WTC11 (cell line): ENCODE data around the gene ANKRD9. TPM values are rescaled to one million over a fixed set of nuclear protein-coding genes. Genes with fewer than 3 reads are reported as not detected.

Source experiments
- ATAC-seq: fragments of 200-7000 bp; cut with Tn5 transposase; 2 replicates; pipeline ENCODE4 v1.10.0; 2021; ENCODE audit warnings: mild to moderate bottlenecking, moderate library complexity
- CTCF ChIA-PET: fragments of 300-600 bp; sonication (Branson Sonifier 250); formaldehyde crosslinking; loops from one replicate; lab custom pipeline; 2021; ENCODE audit warnings: antibody characterized with exemption; lab: Charles Lee
- POLR2A ChIA-PET: fragments of 350-600 bp; sonication (Branson Sonifier 250); formaldehyde crosslinking; loops from one replicate; lab custom pipeline; 2021; ENCODE audit warnings: antibody characterized with exemption; lab: Charles Lee
- DNase-seq: peaks from one replicate; pipeline ENCODE4 v3.0.0; 2021; ENCODE audit warnings: low spot score
- H3K27ac Mint-ChIP-seq: 2 replicates; pipeline ENCODE4 v1.8.0; 2021; ENCODE audit warnings: mixed read lengths
- H3K27me3 Mint-ChIP-seq: 2 replicates; pipeline ENCODE4 v1.8.0; 2021; ENCODE audit warnings: low read depth, mild to moderate bottlenecking, moderate library complexity, mixed read lengths
- H3K36me3 Mint-ChIP-seq: 2 replicates; pipeline ENCODE4 v1.8.0; 2021; ENCODE audit warnings: mixed read lengths
- H3K4me1 Mint-ChIP-seq: 2 replicates; pipeline ENCODE4 v1.8.0; 2022; ENCODE audit warnings: mixed read lengths
- H3K4me3 Mint-ChIP-seq: 2 replicates; pipeline ENCODE4 v1.8.0; 2021; ENCODE audit warnings: mild to moderate bottlenecking, moderate library complexity, mixed read lengths
- H3K9me3 Mint-ChIP-seq: 2 replicates; pipeline ENCODE4 v1.8.0; 2021; ENCODE audit warnings: mixed read lengths
- ATF1 ChIP-seq: sonication (generic); formaldehyde crosslinking; IDR thresholded peaks from 2 replicates; pipeline ENCODE4 v1.8.1; 2023; ENCODE audit warnings: mild to moderate bottlenecking, moderate library complexity, missing genetic modification reagents
- E2F4 ChIP-seq: sonication (generic); formaldehyde crosslinking; IDR thresholded peaks from 2 replicates; pipeline ENCODE4 v1.8.1; 2022; ENCODE audit warnings: low read depth, mild to moderate bottlenecking, moderate library complexity, missing genetic modification reagents, borderline replicate concordance
- ETV6 ChIP-seq: sonication (generic); formaldehyde crosslinking; IDR thresholded peaks from 2 replicates; pipeline ENCODE4 v1.8.1; 2022; ENCODE audit warnings: mild to moderate bottlenecking, missing genetic modification reagents
- FOXJ3 ChIP-seq: sonication (generic); formaldehyde crosslinking; IDR thresholded peaks from 2 replicates; pipeline ENCODE4 v1.9.0; 2021; ENCODE audit warnings: missing genetic modification reagents, mild to moderate bottlenecking, borderline replicate concordance
- JUN ChIP-seq: sonication (generic); formaldehyde crosslinking; IDR thresholded peaks from 2 replicates; pipeline ENCODE4 v1.8.0; 2023; ENCODE audit warnings: mild to moderate bottlenecking, missing genetic modification reagents
- PRRX2 ChIP-seq: fragments of 250-450 bp; sonication (Bioruptor Pico); IDR thresholded peaks from 2 replicates; pipeline ENCODE4 v1.8.0; 2021; ENCODE audit warnings: mild to moderate bottlenecking
- SMAD3 ChIP-seq: sonication (generic); formaldehyde crosslinking; IDR thresholded peaks from 2 replicates; pipeline ENCODE4 v1.8.0; 2022; ENCODE audit warnings: missing genetic modification reagents, mild to moderate bottlenecking, borderline replicate concordance
- SP1 ChIP-seq: sonication (generic); formaldehyde crosslinking; conservative IDR thresholded peaks from 2 replicates; pipeline ENCODE4 v1.8.1; 2022; ENCODE audit warnings: missing genetic modification reagents
- TCF7 ChIP-seq: sonication (generic); formaldehyde crosslinking; IDR thresholded peaks from 2 replicates; pipeline ENCODE4 v1.8.0; 2022; ENCODE audit warnings: mild to moderate bottlenecking, low read depth, missing genetic modification reagents, moderate library complexity
- USF2 ChIP-seq: sonication (generic); formaldehyde crosslinking; IDR thresholded peaks from 2 replicates; pipeline ENCODE4 v1.8.1; 2023; ENCODE audit warnings: mild to moderate bottlenecking, missing genetic modification reagents, moderate library complexity
- ZNF219 ChIP-seq: sonication (generic); formaldehyde crosslinking; IDR thresholded peaks from 2 replicates; pipeline ENCODE4 v1.8.0; 2023; ENCODE audit warnings: missing genetic modification reagents, mild to moderate bottlenecking, borderline replicate concordance
- ZNF281 ChIP-seq: sonication (generic); formaldehyde crosslinking; IDR thresholded peaks from 2 replicates; pipeline ENCODE4 v1.8.0; 2023; ENCODE audit warnings: mild to moderate bottlenecking, missing genetic modification reagents
- ZNF396 ChIP-seq: fragments of 250-450 bp; sonication (Bioruptor Pico); IDR thresholded peaks from 2 replicates; pipeline ENCODE4 v1.8.0; 2021; ENCODE audit warnings: mild to moderate bottlenecking, moderate library complexity, borderline replicate concordance
- ZNF512 ChIP-seq: sonication (generic); formaldehyde crosslinking; IDR thresholded peaks from 2 replicates; pipeline ENCODE4 v1.8.1; 2022; ENCODE audit warnings: missing genetic modification reagents, borderline replicate concordance
- ZNF532 ChIP-seq: fragments of 250-450 bp; sonication (Bioruptor Pico); IDR thresholded peaks from 2 replicates; pipeline ENCODE4 v1.9.0; 2021; ENCODE audit warnings: mild to moderate bottlenecking, borderline replicate concordance
- total RNA-seq: library from RNA; stranded (reverse); gene quantifications from 3 replicates; pipeline ENCODE4 v1.2.3, GENCODE V29; 2021
- TF ChIP-seq, protein P1 (sequence below): sonication (generic); formaldehyde crosslinking; conservative IDR thresholded peaks from 2 replicates; pipeline ENCODE4 v1.8.1; 2022; ENCODE audit warnings: mild to moderate bottlenecking, missing genetic modification reagents
- TF ChIP-seq, protein P2 (sequence below): fragments of 250-450 bp; sonication (Bioruptor Pico); IDR thresholded peaks from 2 replicates; pipeline ENCODE4 v1.9.0; 2021; ENCODE audit warnings: mild to moderate bottlenecking
- TF ChIP-seq, protein P3 (sequence below): fragments of 250-450 bp; sonication (Bioruptor Pico); conservative IDR thresholded peaks from 2 replicates; pipeline ENCODE4 v1.9.0; 2021; ENCODE audit warnings: mild to moderate bottlenecking

ANKRD9 gene
- total RNA-seq, 1 experiment from 2014 or later, result 63.8 TPM

- Mint-ChIP-seq H3K27me3 (peaks cover 3% of the 10 kb centered on the region), H3K27ac (no peak overlapping the region), H3K4me1 (no peaks in the 10 kb centered on the region; the same call in 1 of the 2 replicates), H3K36me3 (no peaks in the 10 kb centered on the region), H3K4me3 (no peak overlapping the region), H3K9me3 (no peaks in the 10 kb centered on the region)
- DNase-seq, result no peak
- ChIA-PET CTCF (interaction anchor here (2.1 to 4.7 kb wide), 2 partner anchors 13 to 156 kb away, joined by 10 to 24 read pairs; no protein-coding TSS in a partner anchor), POLR2A (no interaction called here)
- ATAC-seq, result no peak
- TF ChIP-seq E2F4, result no peak
- TF ChIP-seq, protein P1, sequence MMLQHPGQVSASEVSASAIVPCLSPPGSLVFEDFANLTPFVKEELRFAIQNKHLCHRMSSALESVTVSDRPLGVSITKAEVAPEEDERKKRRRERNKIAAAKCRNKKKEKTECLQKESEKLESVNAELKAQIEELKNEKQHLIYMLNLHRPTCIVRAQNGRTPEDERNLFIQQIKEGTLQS (CRISPR knock-in tag), result no peak
- TF ChIP-seq ZNF396, result no peak
- no peak for TF ChIP-seq ATF1 (CRISPR knock-in tag)
- TF ChIP-seq ZNF532 (CRISPR knock-in tag), result no peak
- TF ChIP-seq, protein P2, sequence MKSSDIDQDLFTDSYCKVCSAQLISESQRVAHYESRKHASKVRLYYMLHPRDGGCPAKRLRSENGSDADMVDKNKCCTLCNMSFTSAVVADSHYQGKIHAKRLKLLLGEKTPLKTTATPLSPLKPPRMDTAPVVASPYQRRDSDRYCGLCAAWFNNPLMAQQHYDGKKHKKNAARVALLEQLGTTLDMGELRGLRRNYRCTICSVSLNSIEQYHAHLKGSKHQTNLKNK, result no peak
- no peak for TF ChIP-seq ZNF281 (CRISPR knock-in tag)
- no peak for TF ChIP-seq JUN (CRISPR knock-in tag)
- TF ChIP-seq PRRX2, result no peak
Observed at GRCh38 chr14:102537981-102538601, 28.5 kb upstream of the ANKRD9 start.

DNA sequence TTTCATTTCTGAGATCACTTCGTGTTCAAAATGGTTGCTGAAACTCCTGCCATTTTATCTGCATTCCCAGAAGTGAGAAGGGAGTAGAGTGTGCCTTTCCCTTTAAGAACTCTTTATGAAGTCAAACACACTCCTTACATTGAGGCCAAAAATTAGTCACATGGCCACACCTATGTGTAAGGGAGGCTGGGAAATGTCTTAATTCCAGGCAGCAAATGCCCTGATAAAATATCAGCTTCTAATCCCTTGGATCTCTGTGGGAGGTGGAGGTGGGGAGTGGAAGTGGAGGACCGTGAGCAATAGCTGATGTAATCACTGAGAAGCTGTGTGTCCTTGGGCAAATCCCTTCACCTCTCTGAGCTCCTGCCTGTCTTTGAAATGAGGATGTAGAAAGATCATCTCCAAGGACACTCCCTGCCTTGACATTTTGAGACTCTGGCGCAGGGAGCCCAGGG is 22.7 kb upstream of the ANKRD9 start:
- Mint-ChIP-seq H3K36me3 (no peaks in the 10 kb centered on the region), H3K27ac (no peak overlapping the region), H3K4me1 (peaks cover 10% of the 10 kb centered on the region), H3K9me3 (no peaks in the 10 kb centered on the region), H3K4me3 (no peak overlapping the region), H3K27me3 (no peaks in the 10 kb centered on the region)
- no peak for ATAC-seq
- ChIA-PET POLR2A (no interaction called here), CTCF (interaction anchor here (1.7 kb wide), 1 partner anchor 62 kb away, joined by 4 read pairs; no protein-coding TSS in a partner anchor)
- TF ChIP-seq SP1 (CRISPR knock-in tag) (no peak), USF2 (CRISPR knock-in tag) (no peak), SMAD3 (CRISPR knock-in tag) (no peak), ZNF512 (CRISPR knock-in tag) (no peak), FOXJ3 (CRISPR knock-in tag) (no peak), TCF7 (CRISPR knock-in tag) (no peak), ETV6 (CRISPR knock-in tag) (no peak), ZNF219 (no peak)
- TF ChIP-seq, protein P3, sequence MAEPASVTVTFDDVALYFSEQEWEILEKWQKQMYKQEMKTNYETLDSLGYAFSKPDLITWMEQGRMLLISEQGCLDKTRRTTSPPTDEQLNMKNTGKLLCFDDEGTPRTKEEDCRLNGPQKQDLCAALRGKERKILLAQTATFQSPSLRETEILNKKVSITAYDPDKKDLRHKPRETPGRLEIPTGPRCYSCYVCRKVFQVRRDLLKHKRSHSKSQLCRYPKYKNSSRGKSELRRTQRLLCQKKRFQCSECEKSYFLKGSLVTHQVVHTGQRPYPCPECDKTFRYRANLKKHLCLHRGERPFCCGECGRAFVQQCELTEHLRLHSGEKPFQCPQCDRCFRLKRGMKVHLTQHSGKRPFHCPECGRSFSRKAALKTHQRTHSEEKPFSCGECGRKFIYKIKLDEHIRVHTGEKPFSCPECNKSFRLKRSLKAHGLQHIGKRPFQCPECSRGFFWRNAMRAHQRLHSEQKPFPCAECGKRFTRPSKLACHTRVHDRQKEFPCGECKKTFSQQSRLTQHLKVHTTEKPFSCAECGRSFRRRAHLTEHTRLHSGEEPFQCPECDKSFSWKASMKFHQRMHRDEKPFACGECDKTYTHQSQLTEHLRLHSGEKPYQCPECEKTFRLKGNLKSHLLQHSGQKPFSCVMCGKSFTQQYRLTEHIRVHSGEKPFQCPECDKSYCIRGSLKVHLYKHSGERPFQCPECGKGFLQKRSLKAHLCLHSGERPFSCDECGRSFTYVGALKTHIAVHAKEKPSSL (CRISPR knock-in tag), result no peak
- DNase-seq, result no peak
